GM21381 (cell line): ENCODE results near the gene IFIT3.

Source experiments
- ATAC-seq: cut with Tn5 transposase; IDR thresholded peaks from one replicate; pipeline ENCODE4 v1.9.1; 2021; ENCODE audit warnings: mild to moderate bottlenecking, moderate library complexity; ENCODE audit not compliant: unreplicated experiment

The IFIT3 gene

DNA sequence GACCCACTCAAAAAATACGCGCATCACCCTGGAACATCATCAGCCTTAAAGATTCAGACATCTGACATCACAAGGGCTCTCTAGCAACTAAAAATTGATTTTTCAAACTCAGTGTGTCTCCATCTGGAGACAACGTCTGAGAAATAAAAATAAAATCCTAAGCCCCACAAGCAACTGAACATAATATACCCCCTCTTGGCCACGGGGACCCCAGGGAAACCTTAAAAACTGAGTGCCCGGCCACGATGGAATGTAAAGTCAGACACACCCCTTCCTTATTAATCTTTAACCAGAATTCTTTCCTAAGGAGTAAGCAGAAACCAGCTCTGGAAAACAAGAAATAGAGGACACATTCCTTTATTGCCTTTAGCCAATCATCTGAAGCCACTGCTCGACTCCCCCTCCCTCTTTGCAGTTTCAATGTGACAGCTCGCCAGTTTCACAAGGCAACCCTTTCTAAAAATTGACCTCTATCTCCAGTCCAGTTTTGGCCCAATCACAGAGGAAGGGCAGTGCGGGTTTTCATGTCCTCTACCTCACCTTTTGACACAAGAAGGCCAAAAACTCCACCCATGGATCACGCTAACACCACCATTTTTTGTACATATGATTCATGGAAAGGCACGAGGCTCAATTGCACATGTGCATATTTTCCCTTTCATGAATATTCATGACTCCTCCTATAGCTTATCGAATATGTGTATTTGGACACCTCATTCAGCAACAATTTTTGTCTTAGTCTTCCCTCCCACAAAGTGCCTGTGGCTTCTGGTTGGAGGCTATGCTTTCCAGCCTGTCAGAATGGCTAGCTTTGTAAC lies 24.2 kb downstream of the IFIT3 start:
- peak; percentile 48 for ATAC-seq

DNA sequence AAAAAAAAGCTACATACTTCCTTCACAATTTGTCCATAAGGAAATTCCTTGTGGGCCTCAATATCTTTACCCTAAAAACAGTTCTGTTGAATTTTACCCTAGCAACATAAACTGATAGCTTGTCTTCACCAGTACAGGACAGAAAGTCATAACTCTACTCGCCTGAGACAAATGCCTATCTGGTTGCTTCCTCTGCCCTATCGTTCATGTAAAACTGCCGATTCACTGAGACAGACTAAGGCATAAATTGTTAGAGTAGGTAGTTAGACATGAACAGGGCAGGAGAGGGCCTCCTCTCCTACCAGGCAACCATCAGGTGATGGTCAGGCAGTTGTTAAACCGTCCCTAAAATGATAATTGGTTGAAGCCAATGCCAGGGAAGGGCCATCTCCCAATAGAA lies 25.0 kb downstream of the IFIT3 start:
- ATAC-seq, result no peak

GRCh38 chr10:89355394-89355931 lies 27.7 kb downstream of the IFIT3 start:
- ATAC-seq, result no peak

GRCh38 chr10:89357096-89357495 lies 29.3 kb downstream of the IFIT3 start:
- ATAC-seq, result no peak

DNA sequence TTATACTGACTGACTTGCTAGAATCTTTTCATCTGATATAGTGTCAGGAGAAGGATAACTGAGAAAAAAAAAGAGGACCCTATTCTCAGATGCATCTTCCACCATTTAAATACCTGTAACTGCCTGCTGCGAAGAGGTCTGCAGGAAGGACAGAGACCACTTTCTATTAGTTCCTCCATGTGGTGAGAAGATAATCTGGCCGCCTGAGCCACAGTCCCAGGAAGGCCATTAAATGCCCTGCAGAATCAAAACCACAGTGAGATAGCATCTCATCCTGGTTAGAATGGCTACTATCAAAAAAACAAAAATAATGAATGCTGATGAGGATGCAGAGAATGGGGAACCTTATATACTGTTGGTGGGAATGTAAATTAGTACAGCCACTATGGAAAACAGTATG lies 30.2 kb downstream of the IFIT3 start:
- ATAC-seq, result no peak

DNA sequence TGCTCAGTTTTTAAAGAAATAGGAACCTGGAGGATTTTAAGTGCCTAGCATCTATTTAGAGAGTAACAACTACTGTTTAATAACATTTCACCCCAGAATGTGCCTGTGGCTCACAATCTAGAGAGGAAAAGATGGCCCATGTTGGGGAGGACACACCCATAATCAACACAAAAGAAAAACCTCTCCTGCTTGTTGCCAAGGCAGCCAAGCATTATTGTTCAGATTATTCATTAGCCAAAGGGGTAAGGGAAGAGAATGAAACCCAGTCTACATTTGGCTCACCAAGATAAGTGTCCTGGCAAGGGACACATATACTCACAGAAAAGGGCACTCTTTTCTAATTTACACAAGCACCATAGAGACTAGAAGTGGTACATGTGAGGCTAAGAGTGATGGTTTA lies 32.4 kb downstream of the IFIT3 start:
- ATAC-seq, result no peak

DNA sequence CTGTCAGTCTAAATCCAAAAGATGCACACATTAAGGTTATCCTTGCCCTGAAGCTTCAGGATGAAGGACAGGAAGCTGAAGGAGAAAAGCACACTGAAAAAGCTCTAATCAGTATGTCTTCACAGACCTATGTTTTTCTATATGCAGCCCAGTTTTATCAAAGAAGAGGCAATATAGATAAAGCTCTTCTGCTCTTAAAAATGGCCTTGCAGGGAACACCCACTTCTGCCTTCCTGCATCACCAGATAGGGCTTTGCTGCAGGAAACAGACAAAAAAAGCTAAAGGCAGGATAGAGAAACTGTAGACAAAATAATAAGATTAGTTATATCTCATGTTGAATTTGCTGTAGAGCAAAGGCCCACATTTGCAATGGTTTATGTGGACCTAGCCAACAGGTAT lies 35.1 kb downstream of the IFIT3 start:
- no peak for ATAC-seq

DNA sequence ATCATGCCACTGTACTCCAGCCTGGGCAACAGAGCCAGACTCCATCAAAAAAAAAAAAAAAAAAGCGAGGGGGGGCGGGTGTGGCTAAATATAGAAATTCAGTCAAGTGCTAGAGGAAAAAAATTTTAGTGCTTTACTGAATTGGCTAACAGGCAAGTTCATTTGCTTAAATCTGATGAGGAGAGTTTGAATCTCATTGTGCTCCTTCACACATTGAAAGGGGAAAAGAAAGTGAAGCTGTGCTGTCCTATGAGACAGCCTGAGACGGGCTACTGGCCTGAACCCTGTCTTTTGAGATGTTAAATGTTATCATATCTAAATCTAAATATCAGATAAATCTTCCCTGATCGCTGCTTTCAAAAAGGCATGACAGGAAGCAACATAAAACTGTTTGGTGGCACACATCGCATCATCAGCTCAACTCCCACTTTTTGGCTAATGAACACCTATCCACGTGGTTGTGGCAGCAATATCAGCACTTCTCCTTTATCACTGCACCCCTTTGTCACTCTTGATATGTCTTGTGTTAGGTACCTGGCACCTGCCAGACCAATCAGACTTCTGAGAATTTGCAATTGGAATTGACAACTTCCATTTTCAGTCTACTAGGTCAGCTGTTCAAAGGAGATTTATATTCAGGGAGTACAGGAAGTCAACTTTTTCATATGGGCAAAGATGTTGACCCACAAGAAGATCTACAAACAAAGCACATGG lies 36.1 kb downstream of the IFIT3 start:
- peak; percentile 37 for ATAC-seq

DNA sequence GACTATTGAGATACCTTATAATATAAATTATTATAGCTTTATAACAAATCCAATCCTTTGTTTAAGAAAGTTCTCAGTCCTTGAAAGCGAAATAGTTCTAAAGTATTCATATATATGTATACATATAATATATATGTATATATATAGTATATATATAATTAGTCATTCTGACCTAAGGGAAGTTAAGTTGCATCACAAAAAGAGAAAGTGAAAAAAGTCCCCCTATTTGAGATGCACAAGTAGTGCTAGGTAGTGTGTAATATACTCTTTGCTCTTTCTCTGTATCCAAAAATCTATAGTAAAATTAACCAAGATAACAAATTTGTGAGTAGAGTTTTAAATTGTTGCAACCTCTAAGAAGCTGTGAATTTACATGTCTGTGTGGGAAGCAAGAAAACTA lies 36.7 kb downstream of the IFIT3 start:
- peak; percentile 24 for ATAC-seq

- ATAC-seq, result peak; percentile 79
Measured at GRCh38 chr10:89367529-89367928, 39.7 kb downstream of the IFIT3 start.

- no peak for ATAC-seq
Measured at GRCh38 chr10:89368129-89368528, 40.3 kb downstream of the IFIT3 start.

DNA sequence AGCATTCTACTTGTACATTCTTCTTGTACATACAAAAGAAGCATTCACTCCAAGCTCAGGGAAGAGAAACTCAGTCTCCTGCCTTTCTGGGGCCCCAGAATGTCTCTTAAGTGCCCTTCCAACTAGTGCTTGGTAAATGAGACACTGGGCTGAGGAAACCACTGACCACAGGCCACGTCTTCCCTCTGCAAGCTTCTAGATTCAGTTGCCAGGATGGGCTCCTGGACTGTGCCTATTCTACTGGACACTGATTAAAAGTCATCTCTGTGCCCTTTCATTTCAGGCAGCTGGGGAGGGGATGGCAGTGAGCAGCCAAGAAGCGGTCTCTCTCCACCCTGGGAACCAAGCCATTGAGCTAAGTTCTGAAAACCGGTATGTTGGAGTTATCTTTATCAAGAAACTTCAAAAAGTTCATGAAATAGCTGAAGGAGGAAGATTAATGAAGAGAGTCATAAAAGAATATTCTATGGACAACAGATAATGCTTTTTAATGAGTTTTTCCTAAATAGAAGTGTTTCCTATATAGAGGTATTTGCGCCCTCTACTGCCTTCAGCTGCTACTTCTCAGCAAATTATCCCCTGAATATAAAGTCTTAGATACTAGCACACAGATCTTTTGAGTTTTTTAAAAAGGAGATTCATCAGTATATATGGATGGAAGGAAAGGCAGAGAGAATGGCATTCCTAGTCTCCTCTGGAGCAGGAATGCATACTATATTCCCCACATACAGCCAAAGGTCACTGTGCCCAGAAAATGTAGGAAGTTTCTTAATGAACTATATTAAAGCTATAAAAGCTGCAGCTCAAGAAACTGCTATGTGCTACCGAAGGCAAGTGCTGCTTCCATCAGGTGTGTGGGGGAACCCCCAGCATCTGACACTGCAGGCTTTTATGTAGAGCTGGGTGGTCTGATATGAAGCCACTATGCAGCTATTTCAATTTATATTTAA lies 41.6 kb downstream of the IFIT3 start:
- no peak for ATAC-seq

DNA sequence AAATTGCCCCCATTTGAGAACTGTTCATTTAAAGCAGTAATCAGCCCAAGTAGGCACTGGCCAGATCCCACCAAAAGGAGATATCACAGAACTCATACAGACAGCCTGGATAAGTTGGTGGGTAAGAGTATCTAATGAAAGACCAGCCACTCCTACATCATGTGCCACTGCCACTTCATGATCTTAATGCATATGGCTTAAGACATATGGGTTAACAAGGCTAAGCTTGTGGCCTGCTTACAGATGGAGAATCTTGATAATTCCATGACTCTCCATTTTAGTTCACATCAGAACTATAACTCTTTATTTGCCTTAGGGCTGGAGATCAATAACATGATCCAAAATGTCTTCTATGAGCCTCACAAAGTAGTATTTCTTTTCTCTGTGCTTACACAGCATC lies 43.3 kb downstream of the IFIT3 start:
- no peak for ATAC-seq

DNA sequence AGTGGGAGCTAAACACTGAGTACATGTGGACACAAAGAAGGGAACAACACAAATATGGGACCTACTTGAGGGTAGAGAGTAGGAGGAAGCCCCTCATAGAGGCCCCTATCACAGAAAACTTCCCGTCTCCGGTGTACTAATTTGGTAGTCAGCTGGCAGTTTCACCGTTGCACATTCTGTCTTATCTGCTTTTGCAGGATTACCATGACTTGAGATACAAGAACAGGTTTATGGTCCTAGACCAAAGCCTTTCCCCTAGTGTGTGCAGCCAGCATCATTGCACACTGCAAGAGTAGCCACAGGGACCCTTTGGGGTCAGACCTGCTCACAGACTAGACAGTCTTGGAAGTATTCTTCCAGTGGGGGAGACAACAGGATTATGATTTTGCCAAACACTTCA lies 44.2 kb downstream of the IFIT3 start:
- no peak for ATAC-seq

GRCh38 chr10:89373916-89374711 lies 46.3 kb downstream of the IFIT3 start:
- ATAC-seq, result no peak

DNA sequence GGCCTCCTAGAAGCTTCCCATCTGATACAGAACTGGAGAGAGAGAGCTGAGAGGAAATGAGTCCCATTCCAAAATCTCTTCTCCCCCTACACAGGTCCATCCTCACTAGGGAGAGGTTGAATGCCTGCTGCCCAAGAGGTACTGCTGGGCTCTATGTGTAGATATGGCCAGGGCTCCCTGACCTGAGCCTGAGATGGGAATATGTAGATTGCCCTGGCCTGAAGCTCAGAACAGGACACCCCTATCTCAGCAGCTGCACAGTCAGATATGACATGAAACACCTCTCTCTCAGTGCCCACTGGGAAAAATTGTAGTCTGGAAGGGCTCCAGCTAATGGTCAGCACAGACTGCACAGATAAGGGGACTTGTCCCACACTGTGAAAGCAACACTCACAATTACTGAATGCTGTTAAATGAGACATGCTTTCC lies 46.9 kb downstream of the IFIT3 start:
- no peak for ATAC-seq

GRCh38 chr10:89377705-89378637 lies 50.2 kb downstream of the IFIT3 start, which contains the start of gene IFIT1B:
TSS of gene IFIT1B (plus strand) at chr10:89378056. CDS start at chr10:89378136, 80 bp downstream.
- no peak for ATAC-seq

- no peak for ATAC-seq
Measured at GRCh38 chr10:89379103-89379502, 51.3 kb downstream of the IFIT3 start.

GRCh38 chr10:89382757-89383156 lies 55.0 kb downstream of the IFIT3 start:
- ATAC-seq, result no peak
